ENCODE results near the gene RHBDF2. TPM values are rescaled to one million over a fixed set of nuclear protein-coding genes. Genes with fewer than 3 reads are reported as not detected.

RHBDF2 gene
- total and polyA plus RNA-seq, 4 donors: 20.1 to 116 (median 39.6) TPM

GRCh38 chr17:76532072-76532651, 30.9 kb upstream of the RHBDF2 start:
- peaks cover 0 to 3% (median 0%) of the 10 kb centered on the region in 3 donors for H3K27me3 ChIP-seq (ENCODE audit: control insufficient read depth in 3 of 3, insufficient read depth in 3 of 3, low read length in 2 of 3)
- 76% methylated on average over 8 of the region's 8 CpGs for WGBS, 2 donors
- peaks cover 0 to 4% (median 0%) of the 10 kb centered on the region in 4 donors for H3K36me3 ChIP-seq (ENCODE audit: control insufficient read depth in 4 of 4, insufficient read depth in 4 of 4, low read length in 4 of 4)
- peaks cover 0 to 68% (median 30%) of the 10 kb centered on the region in 5 donors for H3K4me1 ChIP-seq (ENCODE audit: control insufficient read depth in 5 of 5, insufficient read depth in 5 of 5, low read length in 5 of 5)
- H3K27ac ChIP-seq (ENCODE audit: low read depth in 1 of 2, low read length in 1 of 2): no peak overlapping the region
- H3K9ac ChIP-seq (ENCODE audit: insufficient read depth in 1 of 2, low read length in 2 of 2): no peak overlapping the region
- H3K9me3 ChIP-seq (ENCODE audit: control insufficient read depth in 4 of 4, insufficient read depth in 3 of 4, low read length in 3 of 4): no peaks in the 10 kb centered on the region
- ATAC-seq (ENCODE audit: insufficient read depth, low FRiP score): no peak
- no peak for TF ChIP-seq CTCF (IDR thresholded peaks at IDR 0.05; ENCODE audit: control extremely low read depth, extremely low read depth)
- no peak overlapping the region for H3K4me3 ChIP-seq
- no peak for DNase-seq

GRCh38 chr17:76531486-76532038, 30.3 kb upstream of the RHBDF2 start:
- peak overlapping the region; percentile 94 to 96 for H3K27ac ChIP-seq (ENCODE audit: low read depth in 1 of 2, low read length in 1 of 2)
- peaks cover 0 to 3% (median 0%) of the 10 kb centered on the region in 3 donors for H3K27me3 ChIP-seq (ENCODE audit: control insufficient read depth in 3 of 3, insufficient read depth in 3 of 3, low read length in 2 of 3)
- H3K9ac ChIP-seq (ENCODE audit: insufficient read depth in 1 of 2, low read length in 2 of 2): no peak overlapping the region
- H3K36me3 ChIP-seq (ENCODE audit: control insufficient read depth in 4 of 4, insufficient read depth in 4 of 4, low read length in 4 of 4): peaks cover 0 to 4% (median 0%) of the 10 kb centered on the region in 4 donors
- peaks cover 0 to 64% (median 30%) of the 10 kb centered on the region in 5 donors for H3K4me1 ChIP-seq (ENCODE audit: control insufficient read depth in 5 of 5, insufficient read depth in 5 of 5, low read length in 5 of 5)
- 82 to 84% methylated on average over 18 of the region's 18 CpGs for WGBS, 2 donors
- no peaks in the 10 kb centered on the region for H3K9me3 ChIP-seq (ENCODE audit: control insufficient read depth in 4 of 4, insufficient read depth in 3 of 4, low read length in 3 of 4)
- DNase-seq (no peak), ATAC-seq (ENCODE audit: insufficient read depth, low FRiP score) (no peak)
- TF ChIP-seq CTCF (IDR thresholded peaks at IDR 0.05; ENCODE audit: control extremely low read depth, extremely low read depth): no peak
- H3K4me3 ChIP-seq: no peak overlapping the region

GRCh38 chr17:76530811-76531485, 29.7 kb upstream of the RHBDF2 start:
- Histone ChIP-seq H3K27me3 (ENCODE audit: control insufficient read depth in 3 of 3, insufficient read depth in 3 of 3, low read length in 2 of 3) (peaks cover 0 to 3% (median 0%) of the 10 kb centered on the region in 3 donors), H3K4me3 (no peak overlapping the region), H3K36me3 (ENCODE audit: control insufficient read depth in 4 of 4, insufficient read depth in 4 of 4, low read length in 4 of 4) (peaks cover 0 to 4% (median 0%) of the 10 kb centered on the region in 4 donors), H3K4me1 (ENCODE audit: control insufficient read depth in 5 of 5, insufficient read depth in 5 of 5, low read length in 5 of 5) (peaks cover 0 to 57% (median 30%) of the 10 kb centered on the region in 5 donors), H3K27ac (ENCODE audit: low read depth in 1 of 2, low read length in 1 of 2) (peak overlapping the region; percentile 94 to 96), H3K9ac (ENCODE audit: insufficient read depth in 1 of 2, low read length in 2 of 2) (no peak overlapping the region), H3K9me3 (ENCODE audit: control insufficient read depth in 4 of 4, insufficient read depth in 3 of 4, low read length in 3 of 4) (no peaks in the 10 kb centered on the region)
- DNase-seq (no peak), ATAC-seq (ENCODE audit: insufficient read depth, low FRiP score) (no peak)
- 80 to 84% methylated on average over 32 of the region's 32 CpGs for WGBS, 2 donors
- no peak for TF ChIP-seq CTCF (IDR thresholded peaks at IDR 0.05; ENCODE audit: control extremely low read depth, extremely low read depth)

Measured in lung (tissue), 12 donors.